Astrocyte (in vitro differentiated cells and primary cell): ENCODE measurements around the gene ALX4.
A peak's percentile ranks its signal among the peaks of the same experiment; 100 is the strongest.

Experiments
- EZH2 ChIP-seq: IDR thresholded peaks from 2 replicates; pipeline ENCODE4 v1.6.1; 2012; ENCODE audit warnings: mild to moderate bottlenecking, low read length, inconsistent platforms; ENCODE audit not compliant: insufficient read depth
- TF ChIP-seq, protein P1 (sequence below): IDR thresholded peaks from 2 replicates; pipeline ENCODE4 v1.5.1; 2011; ENCODE audit warnings: low read depth, mild to moderate bottlenecking, inconsistent platforms, low read length, moderate library complexity; ENCODE audit not compliant: insufficient read depth

DNA sequence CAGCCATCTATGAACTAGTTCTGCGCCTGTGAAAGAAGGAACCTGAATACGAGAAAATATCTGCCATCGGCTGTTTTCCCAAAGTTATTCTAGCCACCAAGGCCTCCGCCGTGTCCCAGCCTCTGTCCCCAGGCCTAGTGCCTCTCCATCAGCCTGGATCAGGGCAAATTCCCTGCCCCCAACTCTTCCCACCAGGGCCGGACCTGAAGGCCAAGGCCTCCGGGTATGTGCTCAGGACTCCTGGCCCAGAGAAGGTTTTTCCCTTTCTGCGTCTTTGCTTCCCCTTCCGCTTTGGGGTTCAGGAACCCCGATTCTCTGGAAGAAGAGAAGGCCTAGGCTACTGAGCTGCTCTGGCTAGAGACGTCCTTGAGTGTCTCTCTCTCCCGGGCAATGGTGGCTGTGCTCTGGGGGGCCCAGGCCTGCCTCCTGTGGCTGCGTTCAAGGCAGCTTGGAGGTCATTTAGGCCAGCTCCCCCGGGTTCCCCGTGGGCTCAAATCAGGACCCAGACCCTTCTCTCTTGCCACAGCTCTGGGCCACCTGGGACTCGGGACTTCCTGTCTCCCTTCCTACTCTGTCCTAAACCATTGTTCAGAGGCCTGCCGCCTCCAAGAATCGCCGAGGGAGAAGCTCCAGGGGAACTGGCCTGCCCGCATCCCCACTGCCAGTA lies 1.6 kb downstream of the ALX4 start:
- TF ChIP-seq EZH2 = peak; percentile 46
- TF ChIP-seq, protein P1, sequence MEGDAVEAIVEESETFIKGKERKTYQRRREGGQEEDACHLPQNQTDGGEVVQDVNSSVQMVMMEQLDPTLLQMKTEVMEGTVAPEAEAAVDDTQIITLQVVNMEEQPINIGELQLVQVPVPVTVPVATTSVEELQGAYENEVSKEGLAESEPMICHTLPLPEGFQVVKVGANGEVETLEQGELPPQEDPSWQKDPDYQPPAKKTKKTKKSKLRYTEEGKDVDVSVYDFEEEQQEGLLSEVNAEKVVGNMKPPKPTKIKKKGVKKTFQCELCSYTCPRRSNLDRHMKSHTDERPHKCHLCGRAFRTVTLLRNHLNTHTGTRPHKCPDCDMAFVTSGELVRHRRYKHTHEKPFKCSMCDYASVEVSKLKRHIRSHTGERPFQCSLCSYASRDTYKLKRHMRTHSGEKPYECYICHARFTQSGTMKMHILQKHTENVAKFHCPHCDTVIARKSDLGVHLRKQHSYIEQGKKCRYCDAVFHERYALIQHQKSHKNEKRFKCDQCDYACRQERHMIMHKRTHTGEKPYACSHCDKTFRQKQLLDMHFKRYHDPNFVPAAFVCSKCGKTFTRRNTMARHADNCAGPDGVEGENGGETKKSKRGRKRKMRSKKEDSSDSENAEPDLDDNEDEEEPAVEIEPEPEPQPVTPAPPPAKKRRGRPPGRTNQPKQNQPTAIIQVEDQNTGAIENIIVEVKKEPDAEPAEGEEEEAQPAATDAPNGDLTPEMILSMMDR = no peak
